LNCAP (cell line): ENCODE data around the gene KIF7.

ENCODE experiments used
- CTCF ChIP-seq: fragments of 450-650 bp; IDR thresholded peaks from 2 replicates; pipeline ENCODE4 v1.5.1; 2017; ENCODE audit warnings: mild to moderate bottlenecking

The KIF7 gene

GRCh38 chr15:89654847-89655805 lies at the start of gene KIF7:
TSS of gene KIF7 (minus strand) at chr15:89655467. CDS start at chr15:89652930, 2,537 bp downstream.
- no peak for TF ChIP-seq CTCF

GRCh38 chr15:89704411-89704810 lies 49.1 kb upstream of the KIF7 start:
- TF ChIP-seq CTCF: no peak

- TF ChIP-seq CTCF: no peak
These were observed 39.9 kb upstream of the KIF7 start for GRCh38 chr15:89695198-89695597.

GRCh38 chr15:89693696-89694095 lies 38.4 kb upstream of the KIF7 start:
- TF ChIP-seq CTCF: no peak

GRCh38 chr15:89693091-89693490 lies 37.8 kb upstream of the KIF7 start:
- TF ChIP-seq CTCF: no peak

GRCh38 chr15:89690276-89691218 lies 35.3 kb upstream of the KIF7 start, which contains the start of the genes PEX11A and WDR93:
TSS of gene PEX11A (minus strand) at chr15:89690754. CDS start at chr15:89690632, 122 bp downstream.
TSS of gene WDR93 (plus strand) at chr15:89690811. CDS start at chr15:89701747, 10,936 bp downstream.
- no peak for TF ChIP-seq CTCF

GRCh38 chr15:89686522-89686921 lies 31.3 kb upstream of the KIF7 start:
- TF ChIP-seq CTCF: no peak
